Nephron (organoid): ENCODE results near the gene LDLRAD2.

Experiments used
- H3K27ac Mint-ChIP-seq, 3 experiments: 2 replicates each; pipeline ENCODE4 v1.8.0; 2020; ENCODE audit warnings: mixed read lengths in 3 of 3, mild to moderate bottlenecking in 2 of 3, moderate library complexity in 1 of 3
- H3K27me3 Mint-ChIP-seq: 2 replicates; pipeline ENCODE4 v1.8.0; 2021; ENCODE audit warnings: low read depth, mild to moderate bottlenecking, moderate library complexity, mixed read lengths
- H3K36me3 Mint-ChIP-seq: 2 replicates; pipeline ENCODE4 v1.8.0; 2020; ENCODE audit warnings: low read depth, mixed read lengths
- H3K4me1 Mint-ChIP-seq: 2 replicates; pipeline ENCODE4 v1.8.0; 2020; ENCODE audit warnings: mixed read lengths
- H3K4me3 Mint-ChIP-seq, 3 experiments: 2 replicates each; pipeline ENCODE4 v1.8.0; 2020; ENCODE audit warnings: mild to moderate bottlenecking in 3 of 3, mixed read lengths in 3 of 3, moderate library complexity in 2 of 3
- H3K9me3 Mint-ChIP-seq: 2 replicates; pipeline ENCODE4 v1.8.0; 2020; ENCODE audit warnings: mixed read lengths
- TF ChIP-seq, protein P1 (sequence below), 3 experiments: fragments of 200-600 bp; sonication (generic); IDR thresholded peaks; one replicate each; pipeline ENCODE4 v1.5.0; 2021; ENCODE audit warnings: antibody characterized with exemption in 3 of 3; ENCODE audit not compliant: unreplicated experiment in 3 of 3

Gene LDLRAD2

DNA sequence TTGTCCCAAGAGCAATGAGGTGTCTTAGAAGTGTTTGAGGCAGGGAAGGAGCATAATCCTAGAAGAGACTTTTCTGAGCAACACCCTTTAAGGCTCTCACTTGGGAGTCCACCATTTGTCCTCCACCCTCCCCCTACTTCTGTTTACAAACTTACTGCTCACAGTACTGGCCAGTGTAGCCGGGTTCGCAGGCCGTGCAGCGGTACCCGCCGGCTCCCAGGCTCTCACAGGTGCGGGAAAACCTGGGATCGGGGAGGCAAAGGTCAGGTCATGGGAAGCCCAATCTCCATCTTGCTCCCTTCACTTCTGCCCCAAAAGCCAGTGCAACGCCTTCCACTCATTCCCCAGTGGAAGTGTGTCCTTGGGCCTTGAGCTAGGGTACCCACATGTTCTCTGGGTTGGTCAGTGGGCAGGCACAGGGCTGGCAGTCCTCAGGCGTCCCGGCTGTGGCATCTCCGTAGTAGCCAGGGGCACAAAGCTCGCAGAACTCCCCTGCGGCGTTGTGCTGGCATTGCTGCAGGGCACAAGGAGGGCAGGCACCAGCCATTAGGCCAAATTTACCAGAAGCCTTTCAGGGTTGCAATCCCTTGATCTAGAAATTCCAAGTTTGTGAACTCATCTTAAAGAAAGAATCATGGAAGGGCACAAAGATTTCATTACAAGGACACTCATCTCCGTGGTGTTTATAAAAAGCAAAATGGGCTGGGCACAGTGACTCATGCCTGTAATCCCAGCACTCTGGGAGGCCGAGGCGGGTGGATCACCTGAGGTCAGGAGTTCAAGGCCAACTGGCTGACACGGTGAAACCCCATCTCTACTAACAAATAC, 49.8 kb downstream of the LDLRAD2 start:
- TF ChIP-seq, protein P1, sequence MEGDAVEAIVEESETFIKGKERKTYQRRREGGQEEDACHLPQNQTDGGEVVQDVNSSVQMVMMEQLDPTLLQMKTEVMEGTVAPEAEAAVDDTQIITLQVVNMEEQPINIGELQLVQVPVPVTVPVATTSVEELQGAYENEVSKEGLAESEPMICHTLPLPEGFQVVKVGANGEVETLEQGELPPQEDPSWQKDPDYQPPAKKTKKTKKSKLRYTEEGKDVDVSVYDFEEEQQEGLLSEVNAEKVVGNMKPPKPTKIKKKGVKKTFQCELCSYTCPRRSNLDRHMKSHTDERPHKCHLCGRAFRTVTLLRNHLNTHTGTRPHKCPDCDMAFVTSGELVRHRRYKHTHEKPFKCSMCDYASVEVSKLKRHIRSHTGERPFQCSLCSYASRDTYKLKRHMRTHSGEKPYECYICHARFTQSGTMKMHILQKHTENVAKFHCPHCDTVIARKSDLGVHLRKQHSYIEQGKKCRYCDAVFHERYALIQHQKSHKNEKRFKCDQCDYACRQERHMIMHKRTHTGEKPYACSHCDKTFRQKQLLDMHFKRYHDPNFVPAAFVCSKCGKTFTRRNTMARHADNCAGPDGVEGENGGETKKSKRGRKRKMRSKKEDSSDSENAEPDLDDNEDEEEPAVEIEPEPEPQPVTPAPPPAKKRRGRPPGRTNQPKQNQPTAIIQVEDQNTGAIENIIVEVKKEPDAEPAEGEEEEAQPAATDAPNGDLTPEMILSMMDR (IDR thresholded peaks at IDR 0.05; ENCODE audit: unreplicated experiment in 3 of 3), result no peak
- peaks cover 8% of the 10 kb centered on the region for H3K4me1 Mint-ChIP-seq
- peaks cover 3% of the 10 kb centered on the region for H3K27me3 Mint-ChIP-seq
- peaks cover 48% of the 10 kb centered on the region for H3K36me3 Mint-ChIP-seq
- no peaks in the 10 kb centered on the region for H3K9me3 Mint-ChIP-seq
- H3K4me3 Mint-ChIP-seq, result no peak overlapping the region
- H3K27ac Mint-ChIP-seq, result no peak overlapping the region

DNA sequence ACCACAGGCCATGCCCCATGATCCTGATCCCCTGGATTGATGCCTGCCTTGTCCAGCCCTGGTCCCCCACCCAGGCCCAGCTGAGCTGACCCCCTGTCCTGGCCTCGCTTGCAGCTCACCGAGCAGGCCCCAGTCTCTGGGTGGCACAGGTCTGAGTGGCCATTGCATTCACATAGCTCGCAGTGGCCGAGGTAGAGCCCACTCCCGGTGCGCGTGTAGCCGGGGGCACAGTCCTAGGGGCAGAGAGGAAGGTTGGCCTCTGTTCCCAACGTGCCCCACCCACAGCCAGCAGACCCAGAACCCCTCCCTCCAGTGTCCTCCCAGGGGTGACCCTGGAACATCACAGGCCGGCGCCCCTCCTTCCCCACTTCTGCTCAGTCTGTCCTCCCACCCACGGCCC, 51.9 kb downstream of the LDLRAD2 start:
- H3K4me3 Mint-ChIP-seq, result no peak overlapping the region
- TF ChIP-seq, protein P1 (IDR thresholded peaks at IDR 0.05; ENCODE audit: unreplicated experiment in 3 of 3), result no peak
- H3K4me1 Mint-ChIP-seq, result peaks cover 8% of the 10 kb centered on the region
- H3K36me3 Mint-ChIP-seq, result peaks cover 38% of the 10 kb centered on the region
- peaks cover 3% of the 10 kb centered on the region for H3K27me3 Mint-ChIP-seq
- no peaks in the 10 kb centered on the region for H3K9me3 Mint-ChIP-seq
- no peak overlapping the region for H3K27ac Mint-ChIP-seq

DNA sequence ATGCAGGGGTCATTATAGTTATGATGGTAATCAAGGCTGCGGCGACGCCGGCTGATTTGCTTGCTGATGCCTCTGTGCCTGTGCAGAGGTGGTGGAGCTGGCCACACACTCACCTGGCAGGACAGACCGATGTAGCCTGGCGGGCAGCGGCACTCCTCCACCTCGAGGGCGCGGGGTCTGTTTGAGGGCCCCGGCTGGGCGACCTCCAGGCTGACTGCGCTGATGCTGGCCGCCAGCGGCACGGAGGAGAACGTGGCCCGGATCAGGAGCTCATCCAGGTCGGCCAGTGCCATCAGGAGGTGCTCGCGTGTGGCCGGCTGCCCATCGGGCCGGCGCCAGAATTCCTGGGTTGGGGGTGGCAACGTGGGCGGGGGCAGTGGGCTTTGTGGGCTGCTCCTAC, 52.7 kb downstream of the LDLRAD2 start:
- TF ChIP-seq, protein P1 (IDR thresholded peaks at IDR 0.05; ENCODE audit: unreplicated experiment in 3 of 3), result no peak
- H3K9me3 Mint-ChIP-seq, result no peaks in the 10 kb centered on the region
- H3K36me3 Mint-ChIP-seq, result peaks cover 35% of the 10 kb centered on the region
- H3K4me1 Mint-ChIP-seq, result peaks cover 13% of the 10 kb centered on the region
- H3K27me3 Mint-ChIP-seq, result peaks cover 3% of the 10 kb centered on the region
- no peak overlapping the region for H3K27ac Mint-ChIP-seq
- H3K4me3 Mint-ChIP-seq, result no peak overlapping the region

DNA sequence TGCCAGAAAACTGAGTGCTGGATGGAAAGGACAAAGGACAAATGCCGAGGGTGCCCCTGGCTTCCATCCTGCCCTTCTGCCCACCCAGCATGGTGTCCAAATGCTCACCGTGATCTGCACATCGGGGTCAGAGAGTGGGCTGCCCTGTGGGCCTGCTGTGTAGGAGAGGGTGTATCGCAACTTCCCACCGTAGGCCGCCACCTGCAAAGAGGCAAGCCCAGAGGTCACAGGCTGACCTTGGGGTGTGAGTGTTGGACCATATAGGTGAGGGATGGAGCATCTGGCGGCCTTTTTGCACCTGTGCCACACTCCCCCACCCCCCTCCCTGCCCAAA, 53.5 kb downstream of the LDLRAD2 start:
- Mint-ChIP-seq H3K4me3 (no peak overlapping the region), H3K27ac (no peak overlapping the region)
- TF ChIP-seq, protein P1 (IDR thresholded peaks at IDR 0.05; ENCODE audit: unreplicated experiment in 3 of 3), result no peak

DNA sequence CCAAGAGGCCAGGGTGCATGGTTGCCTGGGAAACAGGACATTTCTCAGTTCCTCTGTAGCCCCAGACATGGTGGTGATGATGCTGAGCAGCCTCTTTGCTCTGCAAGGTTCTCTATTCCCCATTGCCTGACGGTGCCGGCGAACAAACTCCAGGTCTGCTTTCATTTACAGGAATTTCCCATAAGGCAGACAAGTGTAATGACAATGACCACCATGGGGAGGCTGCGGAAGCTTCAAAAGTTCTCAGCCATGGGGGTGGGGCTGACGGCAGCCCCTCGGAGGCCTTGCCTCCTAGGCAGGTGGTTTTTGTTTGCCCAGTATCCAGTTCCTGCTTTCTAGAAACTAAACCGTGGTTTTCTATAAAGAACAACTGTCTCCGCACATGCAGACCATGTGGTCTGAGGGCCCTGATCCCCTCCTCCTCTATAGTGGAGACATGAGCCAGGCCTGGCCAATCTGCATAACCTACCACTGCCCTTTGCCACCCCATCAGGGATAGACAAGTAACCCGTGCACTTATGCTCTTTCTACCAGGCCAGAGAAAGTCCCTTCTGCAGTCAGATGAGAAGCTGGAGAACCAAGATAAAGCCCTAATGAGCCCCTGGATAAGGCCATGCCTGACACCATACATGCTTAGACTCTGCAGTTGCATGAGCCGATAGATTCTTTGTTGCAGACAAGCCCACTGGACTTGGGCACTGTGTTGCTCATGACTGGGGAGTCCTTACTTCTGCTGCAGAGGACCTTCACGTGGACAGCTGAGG, 54.1 kb downstream of the LDLRAD2 start:
- H3K27ac Mint-ChIP-seq, result peak overlapping the region; percentile 10 to 65 (median 52)
- H3K4me3 Mint-ChIP-seq, result no peak overlapping the region
- H3K36me3 Mint-ChIP-seq, result peaks cover 25% of the 10 kb centered on the region

More for the DNA sequence above, 53.5 kb downstream of the LDLRAD2 start:
- H3K9me3 Mint-ChIP-seq, result no peaks in the 10 kb centered on the region
- H3K27me3 Mint-ChIP-seq, result peaks cover 3% of the 10 kb centered on the region
- peaks cover 31% of the 10 kb centered on the region for H3K36me3 Mint-ChIP-seq
- H3K4me1 Mint-ChIP-seq, result peaks cover 13% of the 10 kb centered on the region

More for the DNA sequence above, 54.1 kb downstream of the LDLRAD2 start:
- no peaks in the 10 kb centered on the region for H3K9me3 Mint-ChIP-seq
- TF ChIP-seq, protein P1 (IDR thresholded peaks at IDR 0.05; ENCODE audit: unreplicated experiment in 3 of 3), result peak in 2 of 3 experiments; percentile 28 to 33
- H3K4me1 Mint-ChIP-seq, result peaks cover 13% of the 10 kb centered on the region
- H3K27me3 Mint-ChIP-seq, result peaks cover 3% of the 10 kb centered on the region
